ENCODE data around the gene SUMO2. TPM values are rescaled to one million over a fixed set of nuclear protein-coding genes. Genes with fewer than 3 reads are reported as not detected.
A peak's percentile ranks its signal among the peaks of the same experiment; 100 is the strongest.
"Not testable (repeated sequence)": the region's sequence is repeated elsewhere in the genome, so short reads cannot be mapped to it uniquely, and the experiment has no call there.

The SUMO2 gene
- total and polyA plus RNA-seq, 2 experiments from 2014 or later: 139 to 890 TPM

- Histone ChIP-seq H3K79me2 (replicated peaks; ENCODE audit: insufficient read depth) (peaks cover 7% of the 10 kb centered on the region), H3K9me2 (ENCODE audit: insufficient read depth) (no peaks in the 10 kb centered on the region), H4K20me1 (replicated peaks; ENCODE audit: insufficient read depth) (peaks cover 4% of the 10 kb centered on the region; the same call in 1 of the 2 replicates), H3K4me1 (ENCODE audit: insufficient read depth) (peaks cover 14% of the 10 kb centered on the region), H3K4me2 (no peak overlapping the region), H3F3A (replicated peaks; ENCODE audit: low read depth) (peaks cover 41% of the 10 kb centered on the region), H3K4me3 (no peak overlapping the region), H3K27ac (ENCODE audit: low read depth) (no peak overlapping the region), H2AFZ (no peak overlapping the region), H3K36me3 (ENCODE audit: insufficient read depth) (no peaks in the 10 kb centered on the region), H3K27me3 (ENCODE audit: insufficient read depth) (no peaks in the 10 kb centered on the region)
- Mint-ChIP-seq H3K4me3 (peak overlapping the region; percentile 2; the same call in 1 of the 3 replicates), H3K4me1 (peaks cover 14% of the 10 kb centered on the region), H3K36me3 (ENCODE audit: low read depth) (peaks cover 17% of the 10 kb centered on the region), H3K27me3 (ENCODE audit: insufficient read depth, low read depth, poor library complexity) (peaks cover 30% of the 10 kb centered on the region), H3K9me3 (no peaks in the 10 kb centered on the region; the same call in 2 of the 3 replicates), H3K27ac (no peak overlapping the region)
- DNase-seq (ENCODE audit: low spot score) (no peak), ATAC-seq (no peak)
- TF ChIP-seq POLR2AphosphoS5 (IDR thresholded peaks at IDR 0.05; ENCODE audit: low read depth) (peak; percentile 20; the same call in 1 of the 2 replicates), REST (IDR thresholded peaks at IDR 0.05; ENCODE audit: unreplicated experiment) (no peak)
Observed at GRCh38 chr17:75128694-75129505, 53.9 kb downstream of the SUMO2 start.

- not testable (repeated sequence) for H3K79me2 ChIP-seq (replicated peaks; ENCODE audit: insufficient read depth); ATAC-seq; H3K4me3 ChIP-seq; H3K4me2 ChIP-seq; H3K27ac ChIP-seq (ENCODE audit: low read depth); H4K20me1 ChIP-seq (replicated peaks; ENCODE audit: insufficient read depth); H2AFZ ChIP-seq; H3K27ac Mint-ChIP-seq; H3K9me3 Mint-ChIP-seq; H3K36me3 ChIP-seq (ENCODE audit: insufficient read depth); H3K9me2 ChIP-seq (ENCODE audit: insufficient read depth); H3K27me3 ChIP-seq (ENCODE audit: insufficient read depth); DNase-seq (ENCODE audit: low spot score)
- H3K4me3 Mint-ChIP-seq: peak overlapping the region; percentile 32; the same call in 1 of the 3 replicates
- peaks cover 14% of the 10 kb centered on the region for H3K4me1 Mint-ChIP-seq
- Histone ChIP-seq H3F3A (replicated peaks; ENCODE audit: low read depth) (peaks cover 34% of the 10 kb centered on the region), H3K4me1 (ENCODE audit: insufficient read depth) (peaks cover 14% of the 10 kb centered on the region)
- H3K27me3 Mint-ChIP-seq (ENCODE audit: insufficient read depth, low read depth, poor library complexity): peaks cover 21% of the 10 kb centered on the region
- H3K36me3 Mint-ChIP-seq (ENCODE audit: low read depth): peaks cover 17% of the 10 kb centered on the region
Observed at GRCh38 chr17:75127936-75128335, 54.8 kb downstream of the SUMO2 start.

- Mint-ChIP-seq H3K4me1 (peaks cover 11% of the 10 kb centered on the region), H3K36me3 (ENCODE audit: low read depth) (peaks cover 17% of the 10 kb centered on the region), H3K4me3 (no peak overlapping the region), H3K27me3 (ENCODE audit: insufficient read depth, low read depth, poor library complexity) (peaks cover 15% of the 10 kb centered on the region), H3K27ac (no peak overlapping the region), H3K9me3 (no peaks in the 10 kb centered on the region; the same call in 2 of the 3 replicates)
- Histone ChIP-seq H3K27me3 (ENCODE audit: insufficient read depth) (no peaks in the 10 kb centered on the region), H2AFZ (no peak overlapping the region), H3K4me1 (ENCODE audit: insufficient read depth) (peaks cover 10% of the 10 kb centered on the region), H3K4me2 (no peak overlapping the region), H3K79me2 (replicated peaks; ENCODE audit: insufficient read depth) (peaks cover 7% of the 10 kb centered on the region), H3K9me2 (ENCODE audit: insufficient read depth) (0 out of 2 replicates have a peak, but pooled peaks cover 4% of the 10 kb centered on the region), H3K27ac (ENCODE audit: low read depth) (no peak overlapping the region), H3K36me3 (ENCODE audit: insufficient read depth) (no peaks in the 10 kb centered on the region), H3F3A (replicated peaks; ENCODE audit: low read depth) (peaks cover 27% of the 10 kb centered on the region), H3K4me3 (no peak overlapping the region), H4K20me1 (replicated peaks; ENCODE audit: insufficient read depth) (peaks cover 4% of the 10 kb centered on the region; the same call in 1 of the 2 replicates)
- no peak for TF ChIP-seq CREB1 (CRISPR knock-in tag; IDR thresholded peaks at IDR 0.05; ENCODE audit: low read depth)
- no peak for TF ChIP-seq JUNB (IDR thresholded peaks at IDR 0.05; ENCODE audit: unreplicated experiment)
- ATAC-seq: no peak
- no peak for DNase-seq (ENCODE audit: low spot score)
Observed at GRCh38 chr17:75126954-75127353, 55.8 kb downstream of the SUMO2 start.

Measured in GM23338 (cell line).